ENCODE results near the gene CACNA2D4. TPM values are rescaled to one million over a fixed set of nuclear protein-coding genes. Genes with fewer than 3 reads are reported as not detected.

Gene CACNA2D4
- total RNA-seq, 1 experiment from 2014 or later = 0.37 TPM

DNA sequence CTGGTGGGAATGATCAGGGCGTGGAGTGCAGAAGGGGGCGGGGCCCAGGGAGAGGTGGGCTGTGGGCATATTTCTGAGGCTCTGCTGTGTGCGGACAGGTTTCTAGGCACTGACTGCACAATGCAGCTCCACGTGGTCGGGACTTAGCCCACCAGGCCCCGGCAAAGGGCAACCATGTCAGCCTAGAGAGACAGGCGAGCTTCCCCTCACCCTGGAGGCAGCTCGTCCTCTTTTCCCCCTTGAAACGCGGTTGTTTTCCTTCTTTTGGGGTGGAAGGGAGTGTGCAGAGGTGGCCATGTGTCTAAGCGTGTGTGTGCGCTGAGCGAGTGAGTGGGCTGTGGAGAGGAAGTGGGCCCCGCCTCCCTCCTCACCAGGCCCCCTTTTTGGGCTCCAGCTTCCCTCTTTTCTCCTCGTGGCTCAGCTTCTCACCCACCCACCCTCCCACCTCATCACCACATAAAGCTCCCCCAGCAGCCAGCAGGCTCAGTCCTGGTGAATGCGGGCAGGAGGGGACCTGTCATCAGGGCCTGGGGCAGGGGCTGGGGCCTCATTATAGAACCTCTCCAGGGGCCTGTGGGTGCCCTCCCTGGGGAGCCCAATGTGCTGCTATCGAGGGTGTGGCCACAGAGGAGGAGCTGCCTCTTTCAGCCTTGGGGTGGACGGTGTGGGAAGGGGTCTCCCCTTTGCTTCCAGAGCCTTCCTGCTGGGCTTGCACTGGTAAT is 76.1 kb downstream of the CACNA2D4 start:
- H4K20me1 ChIP-seq (ENCODE audit: insufficient read depth, low read depth, low read length) = peaks cover 7% of the 10 kb centered on the region; the same call in 1 of the 2 replicates
- H3K9me3 ChIP-seq (ENCODE audit: low read length) = no peaks in the 10 kb centered on the region
- no peaks in the 10 kb centered on the region for H3K36me3 ChIP-seq (ENCODE audit: insufficient read depth, low read length)
- no peak overlapping the region for H3K27ac ChIP-seq (ENCODE audit: low read length)
- H3K27me3 ChIP-seq (ENCODE audit: low read length) = no peaks in the 10 kb centered on the region
- DNase-seq = peak; percentile 67
- H3K9me2 ChIP-seq (replicated peaks; ENCODE audit: insufficient read depth, low read length) = no peaks in the 10 kb centered on the region
- peak overlapping the region; percentile 50 for H3K4me2 ChIP-seq (ENCODE audit: low read depth, low read length, poor library complexity, severe bottlenecking)
- no peak overlapping the region for H3K9ac ChIP-seq (ENCODE audit: low read length)
- no peaks in the 10 kb centered on the region for H3K79me2 ChIP-seq (ENCODE audit: low read length)
- H3K4me1 ChIP-seq (ENCODE audit: low read length) = peaks cover 34% of the 10 kb centered on the region
- no peak overlapping the region for H3K4me3 ChIP-seq (ENCODE audit: low read length)
- H2AFZ ChIP-seq (ENCODE audit: low read length) = no peak overlapping the region

DNA sequence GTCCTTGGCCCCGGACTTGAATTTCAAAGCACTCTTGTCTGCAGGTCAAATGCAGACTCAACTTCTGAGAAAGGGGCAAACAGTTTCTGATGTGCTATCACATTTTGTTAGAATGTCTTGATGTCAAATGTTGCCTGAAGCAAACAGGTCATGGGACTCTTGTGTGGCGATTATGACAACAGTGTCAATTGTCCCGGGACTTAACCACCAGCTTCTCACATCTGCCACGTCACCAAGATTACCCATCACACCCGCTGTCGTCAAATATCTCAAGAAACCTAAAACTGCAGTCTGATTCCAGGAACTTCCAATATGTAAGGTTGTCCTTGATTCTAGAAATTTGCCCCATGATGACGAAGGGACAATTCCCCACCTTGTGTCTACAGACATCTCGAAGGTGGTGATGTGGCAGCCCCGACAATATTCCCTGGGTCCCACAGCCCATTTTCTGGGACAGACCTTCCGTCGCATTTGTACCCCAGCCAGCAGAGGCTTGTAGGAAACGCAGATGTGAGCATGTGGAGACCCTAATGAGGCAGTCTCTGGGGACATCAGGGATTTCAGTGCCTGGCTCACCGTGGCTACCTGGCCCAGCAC is 76.8 kb downstream of the CACNA2D4 start:
- no peaks in the 10 kb centered on the region for H3K9me3 ChIP-seq (ENCODE audit: low read length)
- peaks cover 7% of the 10 kb centered on the region; the same call in 1 of the 2 replicates for H4K20me1 ChIP-seq (ENCODE audit: insufficient read depth, low read depth, low read length)
- H3K27ac ChIP-seq (ENCODE audit: low read length) = no peak overlapping the region
- peaks cover 31% of the 10 kb centered on the region for H3K4me1 ChIP-seq (ENCODE audit: low read length)
- H3K4me3 ChIP-seq (ENCODE audit: low read length) = no peak overlapping the region
- no peaks in the 10 kb centered on the region for H3K27me3 ChIP-seq (ENCODE audit: low read length)
- no peaks in the 10 kb centered on the region for H3K9me2 ChIP-seq (replicated peaks; ENCODE audit: insufficient read depth, low read length)
- H2AFZ ChIP-seq (ENCODE audit: low read length) = no peak overlapping the region
- no peaks in the 10 kb centered on the region for H3K79me2 ChIP-seq (ENCODE audit: low read length)
- no peak for DNase-seq
- peak overlapping the region; percentile 19 for H3K4me2 ChIP-seq (ENCODE audit: low read depth, low read length, poor library complexity, severe bottlenecking)
- no peaks in the 10 kb centered on the region for H3K36me3 ChIP-seq (ENCODE audit: insufficient read depth, low read length)
- H3K9ac ChIP-seq (ENCODE audit: low read length) = no peak overlapping the region

DNA sequence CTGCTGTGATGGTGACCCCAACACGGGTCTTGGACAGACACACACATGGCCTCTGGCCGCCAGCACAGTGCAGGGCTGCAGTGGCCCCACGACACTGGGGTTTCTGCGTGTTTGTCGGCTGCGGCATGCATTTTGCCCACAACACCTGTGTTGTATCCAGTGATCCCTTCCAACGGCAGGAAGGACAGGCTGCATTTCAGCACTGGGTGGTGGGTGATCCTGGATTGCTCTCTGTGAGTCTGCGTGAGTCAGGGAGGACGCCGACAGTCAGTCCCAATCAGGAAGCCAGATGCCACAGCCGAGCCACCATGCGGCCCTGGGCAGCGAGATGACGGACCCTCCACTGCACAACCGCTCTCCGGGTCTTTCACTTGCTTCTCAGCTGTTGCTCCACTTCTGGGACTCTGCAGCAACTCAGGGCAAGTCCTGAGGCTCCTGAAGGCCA is 77.4 kb downstream of the CACNA2D4 start:
- Histone ChIP-seq H3K9me2 (replicated peaks; ENCODE audit: insufficient read depth, low read length) (no peaks in the 10 kb centered on the region), H3K9ac (ENCODE audit: low read length) (no peak overlapping the region), H3K79me2 (ENCODE audit: low read length) (no peaks in the 10 kb centered on the region), H2AFZ (ENCODE audit: low read length) (no peak overlapping the region), H3K4me1 (ENCODE audit: low read length) (peaks cover 33% of the 10 kb centered on the region), H3K27ac (ENCODE audit: low read length) (no peak overlapping the region), H3K36me3 (ENCODE audit: insufficient read depth, low read length) (no peaks in the 10 kb centered on the region), H3K27me3 (ENCODE audit: low read length) (no peaks in the 10 kb centered on the region), H3K9me3 (ENCODE audit: low read length) (no peaks in the 10 kb centered on the region), H3K4me2 (ENCODE audit: low read depth, low read length, poor library complexity, severe bottlenecking) (no peak overlapping the region), H3K4me3 (ENCODE audit: low read length) (no peak overlapping the region), H4K20me1 (ENCODE audit: insufficient read depth, low read depth, low read length) (peaks cover 7% of the 10 kb centered on the region; the same call in 1 of the 2 replicates)
- no peak for DNase-seq

DNA sequence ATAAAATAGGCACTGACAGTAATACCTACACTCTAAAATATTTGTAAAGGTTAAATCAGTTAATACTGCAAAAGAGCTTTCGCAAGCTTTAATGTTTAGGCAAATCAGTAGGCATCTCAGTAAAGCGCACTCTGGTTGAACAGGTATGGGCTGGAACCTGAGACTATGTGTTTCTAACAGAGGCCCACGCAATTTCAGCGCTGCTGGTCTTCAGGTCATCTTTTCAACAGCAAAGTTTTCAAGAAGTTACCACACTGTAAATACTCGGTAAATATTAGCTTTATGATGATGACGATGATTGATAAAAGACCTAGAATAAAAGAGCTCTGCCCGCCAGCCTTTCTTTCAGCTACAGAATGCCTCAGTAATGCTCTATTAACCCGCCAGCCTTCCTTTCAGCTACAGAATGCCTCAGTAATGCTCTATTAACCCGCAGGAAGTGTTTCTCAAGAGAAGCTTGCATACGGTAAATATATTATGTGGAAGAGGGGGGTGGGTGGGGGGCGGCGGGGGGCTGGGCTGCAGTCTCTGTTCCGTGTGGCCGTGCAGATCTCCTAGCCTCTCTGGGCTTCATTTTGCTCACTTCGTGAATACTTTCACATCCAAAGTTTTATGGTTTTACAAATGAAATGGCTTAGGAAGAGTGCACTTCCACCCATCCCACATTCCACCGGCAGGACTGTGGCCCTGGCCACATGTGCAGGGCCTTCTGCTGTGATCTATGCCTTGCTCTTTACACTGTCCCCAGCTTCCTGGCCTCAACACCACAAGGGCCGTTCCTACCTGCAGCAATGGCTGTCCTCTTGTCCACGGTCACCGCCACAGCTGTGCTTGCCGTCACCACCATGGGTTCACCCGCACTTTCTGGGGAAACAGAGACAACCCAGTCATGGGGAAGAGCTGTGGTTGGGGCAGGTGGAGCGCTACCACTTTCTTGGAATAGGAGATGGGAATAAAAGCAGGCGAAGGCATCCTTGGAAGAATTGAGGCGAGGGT is 78.2 kb downstream of the CACNA2D4 start:
- Histone ChIP-seq H2AFZ (ENCODE audit: low read length) (no peak overlapping the region), H3K79me2 (ENCODE audit: low read length) (no peaks in the 10 kb centered on the region), H3K4me2 (ENCODE audit: low read depth, low read length, poor library complexity, severe bottlenecking) (no peak overlapping the region), H3K9ac (ENCODE audit: low read length) (no peak overlapping the region), H3K9me3 (ENCODE audit: low read length) (no peaks in the 10 kb centered on the region), H3K36me3 (ENCODE audit: insufficient read depth, low read length) (no peaks in the 10 kb centered on the region), H3K4me1 (ENCODE audit: low read length) (peaks cover 33% of the 10 kb centered on the region), H3K27ac (ENCODE audit: low read length) (no peak overlapping the region), H3K27me3 (ENCODE audit: low read length) (no peaks in the 10 kb centered on the region), H3K4me3 (ENCODE audit: low read length) (no peak overlapping the region), H3K9me2 (replicated peaks; ENCODE audit: insufficient read depth, low read length) (no peaks in the 10 kb centered on the region), H4K20me1 (ENCODE audit: insufficient read depth, low read depth, low read length) (peaks cover 7% of the 10 kb centered on the region; the same call in 1 of the 2 replicates)
- DNase-seq = no peak

DNA sequence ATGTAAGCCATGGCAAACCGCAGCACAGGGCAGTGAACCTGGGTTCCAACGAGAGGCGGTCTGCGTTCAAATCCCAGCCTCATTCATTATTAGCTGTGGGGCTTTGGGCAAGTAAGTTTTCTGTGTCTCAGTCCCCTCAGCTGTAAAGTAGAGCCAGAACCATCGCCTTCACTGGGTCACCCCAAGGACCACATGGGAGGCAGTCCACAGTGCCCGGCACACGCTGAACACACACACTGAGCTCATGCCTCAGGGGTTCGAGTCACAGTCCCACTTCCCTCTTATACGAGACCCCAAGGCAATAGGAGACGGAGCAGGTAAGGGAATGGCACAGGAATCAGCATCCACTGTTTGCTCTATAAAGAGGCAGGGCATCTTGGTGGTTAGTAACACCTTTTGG is 79.0 kb downstream of the CACNA2D4 start:
- Histone ChIP-seq H3K36me3 (ENCODE audit: insufficient read depth, low read length) (no peaks in the 10 kb centered on the region), H2AFZ (ENCODE audit: low read length) (no peak overlapping the region), H3K4me1 (ENCODE audit: low read length) (peaks cover 25% of the 10 kb centered on the region), H3K9me3 (ENCODE audit: low read length) (no peaks in the 10 kb centered on the region), H3K27me3 (ENCODE audit: low read length) (no peaks in the 10 kb centered on the region), H4K20me1 (ENCODE audit: insufficient read depth, low read depth, low read length) (peaks cover 5% of the 10 kb centered on the region; the same call in 1 of the 2 replicates), H3K9me2 (replicated peaks; ENCODE audit: insufficient read depth, low read length) (no peaks in the 10 kb centered on the region), H3K9ac (ENCODE audit: low read length) (no peak overlapping the region), H3K4me3 (ENCODE audit: low read length) (no peak overlapping the region), H3K4me2 (ENCODE audit: low read depth, low read length, poor library complexity, severe bottlenecking) (no peak overlapping the region), H3K79me2 (ENCODE audit: low read length) (no peaks in the 10 kb centered on the region), H3K27ac (ENCODE audit: low read length) (no peak overlapping the region)
- no peak for DNase-seq

DNA sequence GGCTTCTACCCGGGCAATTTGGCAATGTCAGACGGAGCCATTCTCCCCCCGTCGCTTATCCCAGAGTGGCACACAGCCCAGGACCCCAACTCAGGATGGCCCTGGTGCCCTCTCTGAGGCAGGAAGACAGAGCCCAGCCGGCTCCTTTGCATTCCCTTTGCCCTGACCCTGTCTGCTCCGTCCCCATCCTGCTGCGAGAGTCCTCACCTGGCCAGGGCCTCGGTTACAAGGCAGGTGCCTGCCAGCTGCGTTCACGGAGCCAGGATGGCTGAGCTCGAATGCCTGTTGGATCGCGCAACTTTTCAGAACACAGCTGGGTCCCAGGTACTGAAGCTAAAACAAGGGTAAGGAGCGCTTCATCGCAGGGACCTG is 79.5 kb downstream of the CACNA2D4 start:
- H3K9me3 ChIP-seq (ENCODE audit: low read length) = no peaks in the 10 kb centered on the region
- no peaks in the 10 kb centered on the region for H3K36me3 ChIP-seq (ENCODE audit: insufficient read depth, low read length)
- no peak overlapping the region for H2AFZ ChIP-seq (ENCODE audit: low read length)
- no peaks in the 10 kb centered on the region for H3K9me2 ChIP-seq (replicated peaks; ENCODE audit: insufficient read depth, low read length)
- H3K4me1 ChIP-seq (ENCODE audit: low read length) = peaks cover 21% of the 10 kb centered on the region
- no peak overlapping the region for H3K4me3 ChIP-seq (ENCODE audit: low read length)
- H3K9ac ChIP-seq (ENCODE audit: low read length) = no peak overlapping the region
- DNase-seq = no peak
- no peak overlapping the region for H3K27ac ChIP-seq (ENCODE audit: low read length)
- H3K4me2 ChIP-seq (ENCODE audit: low read depth, low read length, poor library complexity, severe bottlenecking) = no peak overlapping the region
- H3K27me3 ChIP-seq (ENCODE audit: low read length) = no peaks in the 10 kb centered on the region
- H3K79me2 ChIP-seq (ENCODE audit: low read length) = no peaks in the 10 kb centered on the region
- no peaks in the 10 kb centered on the region; the same call in 1 of the 2 replicates for H4K20me1 ChIP-seq (ENCODE audit: insufficient read depth, low read depth, low read length)

DNA sequence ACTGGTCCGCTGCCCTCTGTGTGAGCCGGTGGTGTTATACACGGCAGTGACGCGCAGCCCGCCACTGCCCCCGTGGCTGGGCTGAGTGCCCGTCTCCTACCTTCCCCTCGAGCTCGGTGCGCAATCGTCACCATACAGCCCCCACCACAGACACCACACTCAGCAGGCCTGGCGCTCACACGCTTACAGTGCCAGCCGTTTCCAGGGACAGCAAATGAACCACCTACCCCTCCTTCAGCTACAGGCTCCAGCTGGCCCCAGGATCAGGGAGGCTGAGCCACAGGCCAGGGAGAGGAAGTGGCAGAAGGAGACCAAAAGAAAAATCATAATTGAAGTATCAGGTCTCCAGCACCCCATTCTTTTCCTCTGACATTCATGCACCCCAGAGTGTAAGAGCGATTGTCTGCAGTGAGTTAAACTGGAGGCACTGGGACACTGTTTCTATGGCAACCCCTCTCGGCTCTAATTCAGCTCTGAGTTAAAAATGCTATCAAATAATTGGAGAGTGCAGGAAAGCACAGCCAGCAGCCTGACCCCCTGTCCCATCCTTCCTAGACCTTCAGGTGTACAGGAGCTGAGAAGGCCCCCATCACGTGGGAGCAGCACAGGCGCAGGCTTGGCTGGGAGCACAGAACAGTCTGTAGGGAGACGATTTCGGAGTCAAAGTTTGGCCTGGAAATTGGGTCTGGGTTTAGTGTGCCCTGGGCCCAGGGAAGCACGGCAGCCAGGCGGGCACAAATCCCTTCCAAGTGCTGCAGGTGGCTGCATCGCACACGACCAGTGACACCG is 80.1 kb downstream of the CACNA2D4 start:
- Histone ChIP-seq H2AFZ (ENCODE audit: low read length) (no peak overlapping the region), H3K27me3 (ENCODE audit: low read length) (no peaks in the 10 kb centered on the region), H4K20me1 (ENCODE audit: insufficient read depth, low read depth, low read length) (no peaks in the 10 kb centered on the region), H3K36me3 (ENCODE audit: insufficient read depth, low read length) (no peaks in the 10 kb centered on the region), H3K79me2 (ENCODE audit: low read length) (no peaks in the 10 kb centered on the region), H3K9ac (ENCODE audit: low read length) (no peak overlapping the region), H3K4me2 (ENCODE audit: low read depth, low read length, poor library complexity, severe bottlenecking) (no peak overlapping the region), H3K27ac (ENCODE audit: low read length) (no peak overlapping the region), H3K4me3 (ENCODE audit: low read length) (no peak overlapping the region), H3K9me3 (ENCODE audit: low read length) (no peaks in the 10 kb centered on the region), H3K9me2 (replicated peaks; ENCODE audit: insufficient read depth, low read length) (no peaks in the 10 kb centered on the region), H3K4me1 (ENCODE audit: low read length) (peaks cover 21% of the 10 kb centered on the region)
- no peak for DNase-seq
